K562 (cell line): ENCODE data around the gene PRR7. TPM values are rescaled to one million over a fixed set of nuclear protein-coding genes. Genes with fewer than 3 reads are reported as not detected.

Source experiments
- ATAC-seq: fragments of 200-7000 bp; cut with Tn5 transposase; 3 replicates; pipeline ENCODE4 v1.9.1; 2020; ENCODE audit warnings: moderate library complexity
- BruUV-seq: library from RNA; stranded (reverse); fragments of 400-500 nt; replicated peaks from 2 replicates; lab custom pipeline; 2021; lab: Mats Ljungman, UMichigan
- CTCF ChIA-PET: fragments of 300-600 bp; formaldehyde crosslinking; extraction: SDS; loops from one replicate; lab custom pipeline; 2021; ENCODE audit warnings: low intra/inter-chr PET ratio; lab: Yijun Ruan, JAX
- POLR2A ChIA-PET: fragments of 300-600, 350-650 bp; sonication (Branson Sonifier 250); formaldehyde crosslinking; extraction: SDS; loops from one replicate; lab custom pipeline; 2021; ENCODE audit warnings: antibody characterized with exemption, inconsistent platforms; lab: Yijun Ruan, JAX
- DNase-seq, 4 experiments: peaks; one replicate each; pipeline versions ENCODE4 v3.0.0 to v3.0.0-alpha.2; 2011 to 2018; ENCODE audit warnings: low spot score in 3 of 4, mixed read lengths in 3 of 4; ENCODE audit errors: extremely low read depth in 1 of 4
- FAIRE-seq: peaks from 2 replicates; lab custom pipeline; 2011; peaks lifted over from hg19 to GRCh38; lab: Jason Lieb, UNC
- H2AFZ ChIP-seq: 2 replicates; pipeline ENCODE4 v1.6.0; 2011; ENCODE audit warnings: low read depth, low read length, control low read depth, inconsistent platforms
- H3K27ac ChIP-seq: fragments of 200-600 bp; 3 replicates; pipeline ENCODE4 v1.8.0; 2011; ENCODE audit warnings: low read depth, mild to moderate bottlenecking, control low read depth, inconsistent platforms, low read length, moderate library complexity, mixed read lengths; ENCODE audit errors: extremely low read depth
- H3K27me3 ChIP-seq, 2 experiments: fragments of 300-600 bp in 1 of 2; 2 replicates in 1 of 2; 3 replicates in 1 of 2; pipeline versions ENCODE4 v1.6.0 to v1.8.0; 2011; ENCODE audit warnings: inconsistent platforms in 2 of 2, low read length in 2 of 2, mild to moderate bottlenecking in 1 of 2, mixed read lengths in 1 of 2, moderate library complexity in 1 of 2; ENCODE audit not compliant: control insufficient read depth in 2 of 2, insufficient read depth in 2 of 2
- H3K36me3 ChIP-seq: fragments of 300-600 bp; 3 replicates; pipeline ENCODE4 v1.8.0; 2011; ENCODE audit warnings: mild to moderate bottlenecking, low read length, inconsistent platforms; ENCODE audit not compliant: control insufficient read depth, insufficient read depth
- H3K4me1 ChIP-seq, 2 experiments: fragments of 200-600 bp in 1 of 2; replicated peaks in 1 of 2; 2 replicates in 1 of 2; 3 replicates in 1 of 2; pipeline versions ENCODE4 v1.5.1 to v1.8.0; 2011; ENCODE audit warnings: inconsistent platforms in 2 of 2, low read length in 2 of 2, mild to moderate bottlenecking in 1 of 2, mixed read lengths in 1 of 2, moderate library complexity in 1 of 2; ENCODE audit not compliant: control insufficient read depth in 2 of 2, insufficient read depth in 2 of 2
- H3K4me2 ChIP-seq: 2 replicates; pipeline ENCODE4 v1.6.1; 2011; ENCODE audit warnings: low read length, control low read depth, inconsistent platforms, mixed read lengths; ENCODE audit not compliant: insufficient read depth
- H3K4me3 ChIP-seq: fragments of 200-600 bp; sonication (generic), shearing (Covaris generic); 2 replicates; pipeline ENCODE4 v1.5.1; 2016; ENCODE audit warnings: control low read depth, inconsistent platforms
- H3K79me2 ChIP-seq: fragments of 200-600 bp; 3 replicates; pipeline ENCODE4 v1.8.0; 2011; ENCODE audit warnings: low read length, inconsistent platforms; ENCODE audit not compliant: control insufficient read depth, insufficient read depth
- H3K9ac ChIP-seq, 2 experiments: 2 replicates each; pipeline versions ENCODE4 v1.6.0 to v1.6.1; 2011; ENCODE audit warnings: low read depth in 2 of 2, low read length in 2 of 2, control low read depth in 1 of 2, inconsistent platforms in 1 of 2, mild to moderate bottlenecking in 1 of 2, mixed read lengths in 1 of 2; ENCODE audit not compliant: insufficient read depth in 1 of 2
- H3K9me1 ChIP-seq: one replicate; pipeline ENCODE4 v1.6.0; 2011; ENCODE audit warnings: inconsistent platforms, mild to moderate bottlenecking, low read length, moderate library complexity; ENCODE audit not compliant: control insufficient read depth, insufficient read depth
- H3K9me3 ChIP-seq: replicated peaks from 2 replicates; pipeline ENCODE4 v1.5.1; 2011; ENCODE audit warnings: low read depth, low read length, inconsistent platforms; ENCODE audit not compliant: control insufficient read depth, insufficient read depth
- H4K20me1 ChIP-seq: replicated peaks from 2 replicates; pipeline ENCODE4 v1.6.1; 2011; ENCODE audit warnings: low read length, inconsistent platforms, mixed read lengths; ENCODE audit not compliant: control insufficient read depth, insufficient read depth
- CBX1 ChIP-seq: sonication (generic); IDR thresholded peaks from 2 replicates; pipeline ENCODE4 v1.6.1; 2016; ENCODE audit warnings: antibody characterized with exemption, low read depth, mild to moderate bottlenecking
- CREBBP ChIP-seq: IDR thresholded peaks from one replicate; pipeline ENCODE4 v1.6.1; 2012; ENCODE audit warnings: low read depth, mild to moderate bottlenecking, control low read depth, inconsistent platforms, low read length
- FOXA1 ChIP-seq: fragments of 450-650 bp; IDR thresholded peaks from 2 replicates; pipeline ENCODE4 v1.6.1; 2016; ENCODE audit warnings: mild to moderate bottlenecking, borderline replicate concordance
- GATAD2A ChIP-seq: fragments of 450-650 bp; IDR thresholded peaks from 2 replicates; pipeline ENCODE4 v1.6.1; 2017
- HDAC6 ChIP-seq: IDR thresholded peaks from 2 replicates; pipeline ENCODE4 v1.6.1; 2012; ENCODE audit warnings: low read depth, mild to moderate bottlenecking, control low read depth, inconsistent platforms, low read length, moderate library complexity
- JUND ChIP-seq, 2 experiments: IDR thresholded peaks; 2 replicates in 1 of 2; 3 replicates in 1 of 2; pipeline ENCODE4 v1.6.1; 2011; ENCODE audit warnings: borderline replicate concordance in 2 of 2, low read depth in 2 of 2, low read length in 2 of 2, improper control_type of control experiment in 1 of 2, missing biosample characterization in 1 of 2, missing genetic modification characterization in 1 of 2, missing genetic modification reagents in 1 of 2
- LCOR ChIP-seq: sonication (generic); formaldehyde crosslinking; IDR thresholded peaks from 2 replicates; pipeline ENCODE4 v1.8.0; 2022; ENCODE audit warnings: mild to moderate bottlenecking, missing genetic modification reagents
- MAX ChIP-seq: sonication (generic); formaldehyde crosslinking; IDR thresholded peaks from 2 replicates; pipeline ENCODE4 v1.9.0; 2022; ENCODE audit warnings: mild to moderate bottlenecking, missing genetic modification reagents
- NONO ChIP-seq, 2 experiments: fragments of 200-400 bp in 1 of 2; fragments of 450-650 bp in 1 of 2; formaldehyde crosslinking in 1 of 2; IDR thresholded peaks; 2 replicates each; pipeline ENCODE4 v1.6.1; 2017; ENCODE audit warnings: low read depth in 2 of 2, mild to moderate bottlenecking in 2 of 2, moderate library complexity in 2 of 2, low read length in 1 of 2
- PML ChIP-seq: IDR thresholded peaks from 2 replicates; pipeline ENCODE4 v1.6.1; 2012; ENCODE audit warnings: low read length, inconsistent platforms
- POLR2A ChIP-seq: fragments of 450-650 bp; conservative IDR thresholded peaks from 2 replicates; pipeline ENCODE4 v1.6.1; 2016
- POLR2G ChIP-seq: fragments of 200-400 bp; formaldehyde crosslinking; IDR thresholded peaks from 2 replicates; pipeline ENCODE4 v1.6.1; 2017; ENCODE audit warnings: low read depth, mild to moderate bottlenecking, antibody characterized with exemption, low read length, moderate library complexity
- RUNX1 ChIP-seq: sonication (generic); IDR thresholded peaks from 2 replicates; pipeline ENCODE4 v1.6.1; 2016; ENCODE audit warnings: antibody characterized with exemption, low read depth
- SAFB ChIP-seq: fragments of 200-400 bp; formaldehyde crosslinking; IDR thresholded peaks from 2 replicates; pipeline ENCODE4 v1.6.1; 2017; ENCODE audit warnings: low read depth, low read length, borderline replicate concordance
- XRCC5 ChIP-seq: fragments of 200-400 bp; formaldehyde crosslinking; IDR thresholded peaks from 2 replicates; pipeline ENCODE4 v1.6.1; 2017; ENCODE audit warnings: low read depth, mild to moderate bottlenecking, low read length
- ZNF12 ChIP-seq: sonication (generic); formaldehyde crosslinking; IDR thresholded peaks from 2 replicates; pipeline ENCODE4 v1.4.0; 2020; ENCODE audit warnings: mild to moderate bottlenecking, missing genetic modification reagents
- ZNF140 ChIP-seq: fragments of 250-450 bp; sonication (Bioruptor Pico); IDR thresholded peaks from 2 replicates; pipeline ENCODE4 v1.8.0; 2021; ENCODE audit warnings: moderate library complexity, mild to moderate bottlenecking, inconsistent platforms
- ZNF146 ChIP-seq: IDR thresholded peaks from one replicate; pipeline ENCODE4 v1.6.1; 2018; ENCODE audit warnings: missing compliant biosample characterization; ENCODE audit not compliant: unreplicated experiment
- ZNF316 ChIP-seq: fragments of 450-650 bp; IDR thresholded peaks from 2 replicates; pipeline ENCODE4 v1.6.1; 2016
- ZNF384 ChIP-seq: IDR thresholded peaks from 2 replicates; pipeline ENCODE4 v1.6.1; 2012; ENCODE audit warnings: low read depth, low read length, improper control_type of control experiment
- WGBS: fragments of 100-300 bp; shearing (Covaris generic); methylation state at CpG from one replicate; pipeline ENCODE4 v1.1.6; 2016; ENCODE audit warnings: low coverage, mixed read lengths; ENCODE audit not compliant: insufficient coverage; ENCODE audit errors: missing lambda C conversion rate; 5-methylcytosine and 5-hydroxymethylcytosine counted together
- in situ Hi-C: fragments of 300-500 bp; cut with MboI; formaldehyde crosslinking; loops from 4 replicates; pipeline ENCODE4 v1.15.0; 2018; ENCODE audit warnings: inconsistent platforms, mixed read lengths
- intact Hi-C: fragments of 100-400 bp; cut with micrococcal nuclease; formaldehyde crosslinking; loops from 2 replicates; pipeline ENCODE4 v1.14.2; 2022
- polyA plus RNA-seq, 8 experiments: library from polyadenylated mRNA; depleted of rRNA in 4 of 8; stranded (reverse) in 5 of 8; unstranded in 3 of 8; fragments of >200 nt; fragmentation: Nextera tagmentation in 2 of 8; fragmentation: Illumina TruSeq in 1 of 8; extraction: Ambion mirVana in 2 of 8; extraction: Trizol in 1 of 8; gene quantifications; 2 replicates each; pipeline versions ENCODE4 v1.2.1 to v1.2.3, GENCODE V29; 2011 to 2014; ENCODE audit warnings: inconsistent platforms in 1 of 8, missing spikeins in 1 of 8
- total RNA-seq, 7 experiments: library from RNA; depleted of rRNA in 6 of 7; stranded (reverse); fragments of >200 nt in 6 of 7; fragmentation: Illumina TruSeq in 2 of 7; extraction: Trizol in 2 of 7; gene quantifications; 2 replicates each; pipeline versions ENCODE4 v1.2.1 to v1.2.3, GENCODE V29; 2011 to 2021; ENCODE audit warnings: low replicate concordance in 1 of 7
- TF ChIP-seq, protein P1 (sequence below): fragments of 450-650 bp; IDR thresholded peaks from 2 replicates; pipeline ENCODE4 v1.7.1; 2018; ENCODE audit warnings: mild to moderate bottlenecking, low read depth; ENCODE audit not compliant: partially characterized antibody

Gene PRR7
- total and polyA plus RNA-seq, 9 of the 15 experiments (the other 6 are each of a cell fraction or from before 2014, with no cell fraction given) = 0.80 to 11.3 (median 10.4) TPM; not detected in 4

DNA sequence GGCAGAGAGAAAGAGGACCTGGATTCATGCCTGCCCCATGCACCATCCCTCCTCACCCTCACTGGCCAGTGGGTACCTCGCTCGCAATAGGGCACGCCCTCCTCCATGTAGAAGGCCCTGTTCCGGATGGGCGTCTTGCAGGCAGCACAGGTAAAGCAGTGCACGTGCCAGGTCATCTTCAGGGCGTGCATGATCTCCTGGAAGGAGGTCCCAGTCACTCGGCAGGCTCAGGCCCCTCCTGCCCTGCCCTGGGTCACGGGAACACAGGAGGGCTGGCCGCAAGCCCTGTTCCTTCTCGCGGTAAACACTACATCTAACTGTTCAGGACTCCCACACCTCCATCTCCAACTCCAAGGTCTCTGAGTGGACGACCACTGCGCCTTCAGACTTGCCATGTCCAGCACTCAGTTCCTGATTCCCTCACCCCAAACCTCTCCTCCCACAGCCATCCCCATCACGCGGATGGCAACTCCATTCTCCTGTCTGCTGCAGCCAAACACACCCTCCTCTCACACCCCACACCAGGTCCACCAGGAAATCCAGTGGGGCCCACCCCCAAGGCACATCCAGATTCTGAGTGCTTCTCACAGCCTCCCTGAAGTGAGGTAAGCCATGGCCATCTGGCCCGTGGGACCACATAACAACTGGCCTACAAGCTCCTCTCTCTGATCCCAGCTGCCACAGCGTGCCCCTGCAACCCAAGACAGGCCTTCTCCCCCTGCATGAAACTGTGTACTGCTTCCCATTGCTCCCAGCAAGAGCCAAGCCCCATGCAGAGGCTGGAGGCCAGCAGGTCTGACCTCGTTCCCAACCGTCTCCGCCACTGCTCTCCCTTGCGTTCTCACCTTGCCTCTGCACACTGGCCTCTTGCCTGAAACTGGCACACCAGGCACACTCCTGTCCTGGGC, 37.6 kb downstream of the PRR7 start:
- Histone ChIP-seq H3K4me1 (peaks cover 8 to 34% of the 10 kb centered on the region in 2 experiments), H3K4me3 (no peak overlapping the region), H3K27me3 (no peaks in the 10 kb centered on the region), H3K9me3 (no peaks in the 10 kb centered on the region), H3K9ac (peak overlapping the region in 1 of 2 experiments; percentile 76; a peak in 2 of 4 replicates), H3K79me2 (no peaks in the 10 kb centered on the region), H3K4me2 (no peak overlapping the region), H3K27ac (no peak overlapping the region; the same call in 2 of the 3 replicates), H3K9me1 (no peaks in the 10 kb centered on the region), H4K20me1 (no peaks in the 10 kb centered on the region), H2AFZ (no peak overlapping the region), H3K36me3 (peaks cover 62% of the 10 kb centered on the region; the same call in 2 of the 3 replicates)
- in situ Hi-C loops (no loop called here), intact Hi-C loops (no loop called here)
- ChIA-PET CTCF (no interaction called here), POLR2A (interaction anchor here (0.9 to 2.4 kb wide), 3 partner anchors 7 to 33 kb away, joined by 3 to 14 read pairs (median 4); no protein-coding TSS in a partner anchor)
- BruUV-seq = no TSS peak
- no peak for FAIRE-seq
- DNase-seq = no peak
- 75% methylated on average over 22 of the region's 22 CpGs for WGBS
- ATAC-seq = peak; percentile 10
- TF ChIP-seq POLR2G (peak; percentile 56), ZNF12 (CRISPR knock-in tag) (no peak), PML (peak; percentile 21; the same call in 1 of the 2 replicates), NONO (IDR thresholded peaks at IDR 0.05; ENCODE audit: low read depth in 2 of 2, low read length in 1 of 2) (no peak), JUND (IDR thresholded peaks at IDR 0.05; ENCODE audit: borderline replicate concordance, low read depth, low read length) (no peak), JUND (tag; IDR thresholded peaks at IDR 0.05; ENCODE audit: borderline replicate concordance, low read depth, low read length) (no peak), SAFB (no peak), CBX1 (0 out of 2 replicates have a peak, but pooled peaks have one; percentile 55), RUNX1 (no peak), CREBBP (no peak), ZNF146 (no peak), FOXA1 (no peak), HDAC6 (no peak), XRCC5 (no peak), ZNF316 (no peak), POLR2A (peak; percentile 64), ZNF384 (no peak), ZNF140 (no peak), MAX (no peak), LCOR (0 out of 2 replicates have a peak, but pooled peaks have one; percentile 21), GATAD2A (no peak)
- TF ChIP-seq, protein P1, sequence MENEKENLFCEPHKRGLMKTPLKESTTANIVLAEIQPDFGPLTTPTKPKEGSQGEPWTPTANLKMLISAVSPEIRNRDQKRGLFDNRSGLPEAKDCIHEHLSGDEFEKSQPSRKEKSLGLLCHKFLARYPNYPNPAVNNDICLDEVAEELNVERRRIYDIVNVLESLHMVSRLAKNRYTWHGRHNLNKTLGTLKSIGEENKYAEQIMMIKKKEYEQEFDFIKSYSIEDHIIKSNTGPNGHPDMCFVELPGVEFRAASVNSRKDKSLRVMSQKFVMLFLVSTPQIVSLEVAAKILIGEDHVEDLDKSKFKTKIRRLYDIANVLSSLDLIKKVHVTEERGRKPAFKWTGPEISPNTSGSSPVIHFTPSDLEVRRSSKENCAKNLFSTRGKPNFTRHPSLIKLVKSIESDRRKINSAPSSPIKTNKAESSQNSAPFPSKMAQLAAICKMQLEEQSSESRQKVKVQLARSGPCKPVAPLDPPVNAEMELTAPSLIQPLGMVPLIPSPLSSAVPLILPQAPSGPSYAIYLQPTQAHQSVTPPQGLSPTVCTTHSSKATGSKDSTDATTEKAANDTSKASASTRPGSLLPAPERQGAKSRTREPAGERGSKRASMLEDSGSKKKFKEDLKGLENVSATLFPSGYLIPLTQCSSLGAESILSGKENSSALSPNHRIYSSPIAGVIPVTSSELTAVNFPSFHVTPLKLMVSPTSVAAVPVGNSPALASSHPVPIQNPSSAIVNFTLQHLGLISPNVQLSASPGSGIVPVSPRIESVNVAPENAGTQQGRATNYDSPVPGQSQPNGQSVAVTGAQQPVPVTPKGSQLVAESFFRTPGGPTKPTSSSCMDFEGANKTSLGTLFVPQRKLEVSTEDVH = peak; percentile 34
